ENCODE data around the gene PLEKHB2. TPM values are rescaled to one million over a fixed set of nuclear protein-coding genes. Genes with fewer than 3 reads are reported as not detected.
"Not testable (repeated sequence)": the region's sequence is repeated elsewhere in the genome, so short reads cannot be mapped to it uniquely, and the experiment has no call there.

The PLEKHB2 gene
- total RNA-seq, 2 donors from 2014 or later, result 68.1 to 72.6 TPM

GRCh38 chr2:131154647-131155046 lies 49.5 kb downstream of the PLEKHB2 start:
- H3K27ac Mint-ChIP-seq, result no peak overlapping the region
- H3K36me3 Mint-ChIP-seq (ENCODE audit: low read depth), result no peaks in the 10 kb centered on the region
- no peak for ATAC-seq
- H3K27me3 Mint-ChIP-seq, result no peaks in the 10 kb centered on the region
- no peaks in the 10 kb centered on the region for H3K9me3 ChIP-seq (ENCODE audit: control insufficient read depth, low read length, poor library complexity, severe bottlenecking)
- no peak overlapping the region for H3K4me3 Mint-ChIP-seq
- DNase-seq, result no peak
- H3K4me1 Mint-ChIP-seq, result peaks cover 16% of the 10 kb centered on the region

GRCh38 chr2:131155208-131155855 lies 50.2 kb downstream of the PLEKHB2 start:
- Mint-ChIP-seq H3K4me3 (peak overlapping the region; percentile 41), H3K27ac (no peak overlapping the region), H3K27me3 (no peaks in the 10 kb centered on the region), H3K4me1 (peaks cover 16% of the 10 kb centered on the region), H3K36me3 (ENCODE audit: low read depth) (no peaks in the 10 kb centered on the region)
- H3K9me3 ChIP-seq (ENCODE audit: control insufficient read depth, low read length, poor library complexity, severe bottlenecking), result no peaks in the 10 kb centered on the region
- no peak for DNase-seq
- ATAC-seq, result no peak

- peaks cover 16% of the 10 kb centered on the region for H3K4me1 Mint-ChIP-seq
- no peaks in the 10 kb centered on the region for H3K27me3 Mint-ChIP-seq
- H3K36me3 Mint-ChIP-seq (ENCODE audit: low read depth), result no peaks in the 10 kb centered on the region
- DNase-seq, result no peak
- no peak for ATAC-seq
- no peaks in the 10 kb centered on the region for H3K9me3 ChIP-seq (ENCODE audit: control insufficient read depth, low read length, poor library complexity, severe bottlenecking)
- peak overlapping the region; percentile 37 for H3K27ac Mint-ChIP-seq
- peak overlapping the region; percentile 80 for H3K4me3 Mint-ChIP-seq
Observed at GRCh38 chr2:131156452-131157149, 51.5 kb downstream of the PLEKHB2 start.

- not testable (repeated sequence) for H3K4me1 Mint-ChIP-seq; H3K36me3 Mint-ChIP-seq (ENCODE audit: low read depth); ATAC-seq; H3K4me3 Mint-ChIP-seq; H3K27ac Mint-ChIP-seq; DNase-seq; H3K9me3 ChIP-seq (ENCODE audit: control insufficient read depth, low read length, poor library complexity, severe bottlenecking)
- peaks cover 12% of the 10 kb centered on the region for H3K27me3 Mint-ChIP-seq
Observed at GRCh38 chr2:131165562-131165961, 60.4 kb downstream of the PLEKHB2 start.

- Mint-ChIP-seq H3K4me1 (no peaks in the 10 kb centered on the region), H3K27ac (no peak overlapping the region), H3K27me3 (peaks cover 20% of the 10 kb centered on the region), H3K36me3 (ENCODE audit: low read depth) (no peaks in the 10 kb centered on the region), H3K4me3 (no peak overlapping the region)
- H3K9me3 ChIP-seq (ENCODE audit: control insufficient read depth, low read length, poor library complexity, severe bottlenecking), result no peaks in the 10 kb centered on the region
- DNase-seq (no peak), ATAC-seq (no peak)
Observed at GRCh38 chr2:131168538-131168937, 63.4 kb downstream of the PLEKHB2 start.

GRCh38 chr2:131178050-131178449 lies 72.9 kb downstream of the PLEKHB2 start:
- H3K9me3 ChIP-seq (ENCODE audit: control insufficient read depth, low read length, poor library complexity, severe bottlenecking); H3K36me3 Mint-ChIP-seq (ENCODE audit: low read depth); DNase-seq; H3K4me3 Mint-ChIP-seq; H3K27ac Mint-ChIP-seq; ATAC-seq; H3K4me1 Mint-ChIP-seq: not testable (repeated sequence)
- H3K27me3 Mint-ChIP-seq, result peaks cover 58% of the 10 kb centered on the region

GRCh38 chr2:131178721-131179418 lies 73.7 kb downstream of the PLEKHB2 start:
- H3K4me1 Mint-ChIP-seq; H3K36me3 Mint-ChIP-seq (ENCODE audit: low read depth); H3K4me3 Mint-ChIP-seq; ATAC-seq; DNase-seq; H3K9me3 ChIP-seq (ENCODE audit: control insufficient read depth, low read length, poor library complexity, severe bottlenecking); H3K27ac Mint-ChIP-seq: not testable (repeated sequence)
- peaks cover 60% of the 10 kb centered on the region for H3K27me3 Mint-ChIP-seq

- not testable (repeated sequence) for H3K4me1 Mint-ChIP-seq; H3K36me3 Mint-ChIP-seq (ENCODE audit: low read depth); H3K4me3 Mint-ChIP-seq; H3K9me3 ChIP-seq (ENCODE audit: control insufficient read depth, low read length, poor library complexity, severe bottlenecking); H3K27ac Mint-ChIP-seq; DNase-seq; ATAC-seq
- peaks cover 38% of the 10 kb centered on the region for H3K27me3 Mint-ChIP-seq
Observed at GRCh38 chr2:131181451-131181850, 76.3 kb downstream of the PLEKHB2 start.

GRCh38 chr2:131193421-131193820 lies 88.3 kb downstream of the PLEKHB2 start:
- H3K27ac Mint-ChIP-seq; H3K36me3 Mint-ChIP-seq (ENCODE audit: low read depth); DNase-seq; H3K4me3 Mint-ChIP-seq; H3K9me3 ChIP-seq (ENCODE audit: control insufficient read depth, low read length, poor library complexity, severe bottlenecking); ATAC-seq; H3K4me1 Mint-ChIP-seq: not testable (repeated sequence)
- H3K27me3 Mint-ChIP-seq, result peaks cover 24% of the 10 kb centered on the region

- not testable (repeated sequence) for H3K4me1 Mint-ChIP-seq; ATAC-seq; H3K9me3 ChIP-seq (ENCODE audit: control insufficient read depth, low read length, poor library complexity, severe bottlenecking); H3K27ac Mint-ChIP-seq; H3K36me3 Mint-ChIP-seq (ENCODE audit: low read depth); DNase-seq; H3K27me3 Mint-ChIP-seq; H3K4me3 Mint-ChIP-seq
Observed at GRCh38 chr2:131196186-131196585, 91.0 kb downstream of the PLEKHB2 start.

Other genes starting within 250 kb of the PLEKHB2 start
- gene FAM168B, start 11.9 kb upstream of the PLEKHB2 start, total RNA-seq, result 10 to 100 TPM; 56.1 to 71.2 TPM
- under 1 TPM in 1 of 2 donors, not detected in 1; 0.34 TPM for gene POTEE, start 104.2 kb downstream of the PLEKHB2 start, total RNA-seq